A549 (cell line): Measurements from ENCODE around the gene MRPL40.

Experiments used
- BCL3 ChIP-seq: fragments of >200 bp; sonication (Bioruptor Twin); formaldehyde crosslinking; IDR thresholded peaks from 3 replicates; pipeline ENCODE4 v1.6.1; 2016
- BHLHE40 ChIP-seq: IDR thresholded peaks from 2 replicates; pipeline ENCODE4 v1.6.1; 2012; ENCODE audit warnings: low read depth, low read length, inconsistent platforms
- HDAC2 ChIP-seq: fragments of 200-600 bp; sonication (generic); IDR thresholded peaks from 2 replicates; pipeline ENCODE4 v1.6.1; 2016
- HOXB5 ChIP-seq: fragments of 250-450 bp; sonication (Bioruptor Pico); IDR thresholded peaks from 2 replicates; pipeline ENCODE4 v1.5.0; 2020; ENCODE audit warnings: mild to moderate bottlenecking, moderate library complexity
- JUNB ChIP-seq: fragments of >200 bp; sonication (Bioruptor Twin); formaldehyde crosslinking; IDR thresholded peaks from 2 replicates; pipeline ENCODE4 v1.6.1; 2016
- MAFK ChIP-seq: fragments of 450-650 bp; IDR thresholded peaks from 2 replicates; pipeline ENCODE4 v1.6.1; 2014; ENCODE audit not compliant: partially characterized antibody
- MAX ChIP-seq: IDR thresholded peaks from 2 replicates; pipeline ENCODE4 v1.6.1; 2012
- MAZ ChIP-seq: fragments of 150-350 bp; IDR thresholded peaks from 2 replicates; pipeline ENCODE4 v1.6.1; 2014; ENCODE audit warnings: antibody characterized with exemption, low read depth, low read length, borderline replicate concordance
- POLR2A ChIP-seq: IDR thresholded peaks from 2 replicates; pipeline ENCODE4 v1.6.1; 2012; ENCODE audit warnings: mild to moderate bottlenecking, low read length
- REST ChIP-seq: fragments of 200-600 bp; sonication (generic); IDR thresholded peaks from 2 replicates; pipeline ENCODE4 v1.6.1; 2016; ENCODE audit warnings: antibody characterized with exemption, mild to moderate bottlenecking, moderate library complexity
- TF ChIP-seq, protein P1 (sequence below): fragments of >200 bp; sonication (Bioruptor Twin); formaldehyde crosslinking; IDR thresholded peaks from 3 replicates; pipeline ENCODE4 v1.5.1; 2016
- TF ChIP-seq, protein P2 (sequence below): IDR thresholded peaks from 2 replicates; pipeline ENCODE4 v1.6.1; 2012; ENCODE audit warnings: low read depth, borderline replicate concordance
- TF ChIP-seq, protein P3 (sequence below): IDR thresholded peaks from 2 replicates; pipeline ENCODE4 v1.6.1; 2012

GRCh38 chr22:19453718-19454117, 21.4 kb downstream of the MRPL40 start:
- TF ChIP-seq HDAC2, result no peak
- TF ChIP-seq, protein P1, sequence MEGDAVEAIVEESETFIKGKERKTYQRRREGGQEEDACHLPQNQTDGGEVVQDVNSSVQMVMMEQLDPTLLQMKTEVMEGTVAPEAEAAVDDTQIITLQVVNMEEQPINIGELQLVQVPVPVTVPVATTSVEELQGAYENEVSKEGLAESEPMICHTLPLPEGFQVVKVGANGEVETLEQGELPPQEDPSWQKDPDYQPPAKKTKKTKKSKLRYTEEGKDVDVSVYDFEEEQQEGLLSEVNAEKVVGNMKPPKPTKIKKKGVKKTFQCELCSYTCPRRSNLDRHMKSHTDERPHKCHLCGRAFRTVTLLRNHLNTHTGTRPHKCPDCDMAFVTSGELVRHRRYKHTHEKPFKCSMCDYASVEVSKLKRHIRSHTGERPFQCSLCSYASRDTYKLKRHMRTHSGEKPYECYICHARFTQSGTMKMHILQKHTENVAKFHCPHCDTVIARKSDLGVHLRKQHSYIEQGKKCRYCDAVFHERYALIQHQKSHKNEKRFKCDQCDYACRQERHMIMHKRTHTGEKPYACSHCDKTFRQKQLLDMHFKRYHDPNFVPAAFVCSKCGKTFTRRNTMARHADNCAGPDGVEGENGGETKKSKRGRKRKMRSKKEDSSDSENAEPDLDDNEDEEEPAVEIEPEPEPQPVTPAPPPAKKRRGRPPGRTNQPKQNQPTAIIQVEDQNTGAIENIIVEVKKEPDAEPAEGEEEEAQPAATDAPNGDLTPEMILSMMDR, result no peak
- TF ChIP-seq HOXB5, result no peak
- TF ChIP-seq BHLHE40, result no peak
- no peak for TF ChIP-seq MAZ
- no peak for TF ChIP-seq BCL3
- no peak for TF ChIP-seq REST
- no peak for TF ChIP-seq POLR2A
- TF ChIP-seq MAX, result no peak
- TF ChIP-seq, protein P2, sequence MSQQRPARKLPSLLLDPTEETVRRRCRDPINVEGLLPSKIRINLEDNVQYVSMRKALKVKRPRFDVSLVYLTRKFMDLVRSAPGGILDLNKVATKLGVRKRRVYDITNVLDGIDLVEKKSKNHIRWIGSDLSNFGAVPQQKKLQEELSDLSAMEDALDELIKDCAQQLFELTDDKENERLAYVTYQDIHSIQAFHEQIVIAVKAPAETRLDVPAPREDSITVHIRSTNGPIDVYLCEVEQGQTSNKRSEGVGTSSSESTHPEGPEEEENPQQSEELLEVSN, result no peak
- no peak for TF ChIP-seq JUNB
- TF ChIP-seq, protein P3, sequence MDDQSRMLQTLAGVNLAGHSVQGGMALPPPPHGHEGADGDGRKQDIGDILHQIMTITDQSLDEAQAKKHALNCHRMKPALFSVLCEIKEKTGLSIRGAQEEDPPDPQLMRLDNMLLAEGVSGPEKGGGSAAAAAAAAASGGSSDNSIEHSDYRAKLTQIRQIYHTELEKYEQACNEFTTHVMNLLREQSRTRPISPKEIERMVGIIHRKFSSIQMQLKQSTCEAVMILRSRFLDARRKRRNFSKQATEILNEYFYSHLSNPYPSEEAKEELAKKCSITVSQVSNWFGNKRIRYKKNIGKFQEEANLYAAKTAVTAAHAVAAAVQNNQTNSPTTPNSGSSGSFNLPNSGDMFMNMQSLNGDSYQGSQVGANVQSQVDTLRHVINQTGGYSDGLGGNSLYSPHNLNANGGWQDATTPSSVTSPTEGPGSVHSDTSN, result no peak
- TF ChIP-seq MAFK, result no peak
